HFF-Myc (cell line): ENCODE measurements around the gene MPHOSPH8.
"Not testable (repeated sequence)": the region's sequence is repeated elsewhere in the genome, so short reads cannot be mapped to it uniquely, and the experiment has no call there.

ENCODE experiments used
- DNase-seq: peaks from one replicate; pipeline ENCODE4 v3.0.0-alpha.2; 2011; ENCODE audit warnings: low read depth; ENCODE audit errors: extremely low read depth
- H3K4me3 ChIP-seq: replicated peaks from 2 replicates; pipeline ENCODE4 v1.5.1; 2011; ENCODE audit warnings: low read depth, mild to moderate bottlenecking, control low read depth, low read length
- TF ChIP-seq, protein P1 (sequence below): IDR thresholded peaks from 2 replicates; pipeline ENCODE4 v1.5.1; 2012; ENCODE audit warnings: mild to moderate bottlenecking, low read depth, low read length, control low read depth; ENCODE audit errors: missing control alignments

The MPHOSPH8 gene

GRCh38 chr13:19674898-19675297 is 41.4 kb downstream of the MPHOSPH8 start:
- DNase-seq: no peak
- TF ChIP-seq, protein P1, sequence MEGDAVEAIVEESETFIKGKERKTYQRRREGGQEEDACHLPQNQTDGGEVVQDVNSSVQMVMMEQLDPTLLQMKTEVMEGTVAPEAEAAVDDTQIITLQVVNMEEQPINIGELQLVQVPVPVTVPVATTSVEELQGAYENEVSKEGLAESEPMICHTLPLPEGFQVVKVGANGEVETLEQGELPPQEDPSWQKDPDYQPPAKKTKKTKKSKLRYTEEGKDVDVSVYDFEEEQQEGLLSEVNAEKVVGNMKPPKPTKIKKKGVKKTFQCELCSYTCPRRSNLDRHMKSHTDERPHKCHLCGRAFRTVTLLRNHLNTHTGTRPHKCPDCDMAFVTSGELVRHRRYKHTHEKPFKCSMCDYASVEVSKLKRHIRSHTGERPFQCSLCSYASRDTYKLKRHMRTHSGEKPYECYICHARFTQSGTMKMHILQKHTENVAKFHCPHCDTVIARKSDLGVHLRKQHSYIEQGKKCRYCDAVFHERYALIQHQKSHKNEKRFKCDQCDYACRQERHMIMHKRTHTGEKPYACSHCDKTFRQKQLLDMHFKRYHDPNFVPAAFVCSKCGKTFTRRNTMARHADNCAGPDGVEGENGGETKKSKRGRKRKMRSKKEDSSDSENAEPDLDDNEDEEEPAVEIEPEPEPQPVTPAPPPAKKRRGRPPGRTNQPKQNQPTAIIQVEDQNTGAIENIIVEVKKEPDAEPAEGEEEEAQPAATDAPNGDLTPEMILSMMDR: no peak

GRCh38 chr13:19676168-19676567 is 42.7 kb downstream of the MPHOSPH8 start:
- no peak for DNase-seq
- H3K4me3 ChIP-seq: no peak overlapping the region
- TF ChIP-seq, protein P1: no peak

More at GRCh38 chr13:19674898-19675297, 41.4 kb downstream of the MPHOSPH8 start:
- H3K4me3 ChIP-seq: no peak overlapping the region

DNA sequence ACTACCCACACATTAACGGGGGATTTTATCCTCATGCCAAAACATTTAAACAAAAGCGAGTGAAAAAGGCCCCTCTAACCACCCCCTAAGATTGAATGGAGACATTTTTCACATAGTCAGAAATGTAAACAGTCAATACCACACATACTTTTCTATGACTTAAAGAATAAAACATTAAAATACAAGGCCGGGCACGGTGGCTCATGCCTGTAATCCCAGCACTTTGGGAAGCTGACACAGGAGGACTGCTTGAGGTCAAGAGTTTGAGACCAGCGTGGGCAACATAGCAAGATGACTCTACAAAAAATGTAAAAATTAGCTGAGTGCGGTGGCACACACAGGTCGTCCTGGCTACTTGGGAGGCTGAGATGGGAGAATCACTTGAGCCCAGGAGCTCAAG is 47.3 kb downstream of the MPHOSPH8 start:
- no peak for DNase-seq
- H3K4me3 ChIP-seq: no peak overlapping the region
- TF ChIP-seq, protein P1: no peak

- TF ChIP-seq, protein P1: no peak
- no peak overlapping the region for H3K4me3 ChIP-seq
- DNase-seq: no peak
Observed at GRCh38 chr13:19681517-19681916, 48.1 kb downstream of the MPHOSPH8 start.

GRCh38 chr13:19685034-19685433 is 51.6 kb downstream of the MPHOSPH8 start:
- TF ChIP-seq, protein P1: no peak

DNA sequence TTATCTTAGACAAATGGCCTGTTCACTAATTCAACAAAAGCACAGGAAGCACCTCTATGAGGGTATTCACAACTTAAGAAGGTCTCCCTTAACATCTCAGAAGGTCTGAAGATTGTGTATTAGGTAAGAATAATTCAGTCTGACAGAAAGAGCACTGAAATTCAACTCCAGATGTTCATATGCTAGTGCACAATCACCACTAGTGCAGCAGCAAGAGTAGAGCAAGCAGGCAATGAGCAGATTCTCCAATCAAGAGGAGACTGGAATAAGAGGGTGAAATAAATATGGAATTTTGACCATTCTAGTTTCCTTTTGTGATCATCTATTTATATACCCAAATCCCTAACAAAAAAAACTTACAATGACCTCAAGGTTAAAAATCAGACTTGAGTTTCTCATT is 52.0 kb downstream of the MPHOSPH8 start:
- H3K4me3 ChIP-seq: no peak overlapping the region
- DNase-seq: no peak
- TF ChIP-seq, protein P1: no peak

More at GRCh38 chr13:19685034-19685433, 51.6 kb downstream of the MPHOSPH8 start:
- H3K4me3 ChIP-seq: no peak overlapping the region
- DNase-seq: no peak

GRCh38 chr13:19691447-19691846 is 58.0 kb downstream of the MPHOSPH8 start:
- H3K4me3 ChIP-seq, DNase-seq: not testable (repeated sequence)
